Smooth muscle cell (in vitro differentiated cells): ENCODE results near the gene TAF1. TPM values are rescaled to one million over a fixed set of nuclear protein-coding genes. Genes with fewer than 3 reads are reported as not detected.
"Not testable (repeated sequence)": the region's sequence is repeated elsewhere in the genome, so short reads cannot be mapped to it uniquely, and the experiment has no call there.

Source experiments
- DNase-seq: peaks from one replicate; lab custom pipeline; 2025; ENCODE audit not compliant: unreplicated experiment; lab: John Stamatoyannopoulos, UW
- H2AFZ ChIP-seq: fragments of 200-600 bp; sonication (generic); 2 replicates; pipeline ENCODE4 v1.6.0; 2016; ENCODE audit warnings: antibody characterized with exemption, low read depth, mild to moderate bottlenecking
- H3F3A ChIP-seq: fragments of 200-600 bp; sonication (generic); 2 replicates; pipeline ENCODE4 v1.6.0; 2017; ENCODE audit warnings: antibody characterized with exemption, low read depth
- H3K27ac ChIP-seq: fragments of 200-600 bp; sonication (generic); 2 replicates; pipeline ENCODE4 v1.5.1; 2016; ENCODE audit warnings: low read depth, mild to moderate bottlenecking
- H3K27me3 ChIP-seq: fragments of 200-600 bp; sonication (generic); 2 replicates; pipeline ENCODE4 v1.6.1; 2016; ENCODE audit warnings: low read depth, mild to moderate bottlenecking
- H3K36me3 ChIP-seq: fragments of 200-600 bp; sonication (generic); 2 replicates; pipeline ENCODE4 v1.5.1; 2016; ENCODE audit warnings: low read depth
- H3K4me1 ChIP-seq: fragments of 200-600 bp; sonication (generic); 2 replicates; pipeline ENCODE4 v1.5.1; 2016; ENCODE audit warnings: low read depth
- H3K4me2 ChIP-seq: fragments of 200-600 bp; sonication (generic); 2 replicates; pipeline ENCODE4 v1.6.0; 2016; ENCODE audit warnings: mild to moderate bottlenecking
- H3K4me3 ChIP-seq: fragments of 200-600 bp; sonication (generic); 2 replicates; pipeline ENCODE4 v1.5.1; 2016; ENCODE audit warnings: mild to moderate bottlenecking
- H3K79me2 ChIP-seq: fragments of 200-600 bp; sonication (generic); 2 replicates; pipeline ENCODE4 v1.6.0; 2016; ENCODE audit warnings: low read depth, mild to moderate bottlenecking
- H3K9ac ChIP-seq: fragments of 200-600 bp; sonication (generic); 2 replicates; pipeline ENCODE4 v1.6.0; 2016; ENCODE audit warnings: low read depth
- H3K9me3 ChIP-seq: fragments of 200-600 bp; sonication (generic); replicated peaks from 2 replicates; pipeline ENCODE4 v1.5.1; 2016; ENCODE audit warnings: low read depth
- H4K20me1 ChIP-seq: fragments of 200-600 bp; sonication (generic); 2 replicates; pipeline ENCODE4 v1.6.0; 2016; ENCODE audit warnings: low read depth
- WGBS: methylation state at CpG from one replicate; pipeline ENCODE4 v1.1.7; 2016; ENCODE audit warnings: low lambda C conversion rate; 5-methylcytosine and 5-hydroxymethylcytosine counted together
- polyA plus RNA-seq: library from polyadenylated mRNA; unstranded; fragments of >200 nt; fragmentation: Nextera tagmentation; extraction: Ambion mirVana; gene quantifications from 2 replicates; pipeline ENCODE4 v1.2.1, GENCODE V29; 2016
- small RNA-seq: library from RNA; depleted of rRNA; stranded (forward); fragments of <200 nt; gene quantifications from one replicate; pipeline ENCODE3, GENCODE V24; 2014
- total RNA-seq: library from RNA; depleted of rRNA; stranded (reverse); fragments of >200 nt; gene quantifications from 2 replicates; pipeline ENCODE4 v1.2.3, GENCODE V29; 2014
- TF ChIP-seq, protein P1 (sequence below): fragments of 200-600 bp; sonication (generic); IDR thresholded peaks from 2 replicates; pipeline ENCODE4 v1.5.1; 2017; ENCODE audit warnings: borderline replicate concordance, mild to moderate bottlenecking, antibody characterized with exemption; ENCODE audit not compliant: insufficient read depth, poor library complexity, severe bottlenecking

The TAF1 gene
- total and polyA plus RNA-seq, 2 experiments from 2014 or later, result 2.7 to 14.0 TPM

DNA sequence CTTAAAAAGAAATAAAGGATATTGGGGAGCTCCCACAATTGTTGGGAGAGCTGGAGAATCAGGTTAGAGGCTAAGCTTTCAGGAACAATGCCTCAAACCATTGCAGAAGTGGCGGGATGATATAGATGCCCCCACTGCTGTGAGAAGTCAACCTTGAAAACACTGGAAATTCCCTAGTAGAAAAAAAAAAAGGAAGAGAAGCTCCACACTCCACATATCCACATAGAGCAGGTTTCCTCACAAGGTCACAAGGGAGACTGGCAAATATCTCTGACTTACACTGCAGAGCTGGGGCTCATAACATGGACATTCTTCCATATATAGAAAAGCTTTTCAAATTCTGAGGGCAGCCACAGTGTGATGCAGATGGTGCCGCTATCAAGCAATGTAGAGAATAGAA is 144.0 kb downstream of the TAF1 start:
- Histone ChIP-seq H3K9me3 (no peaks in the 10 kb centered on the region), H3K27me3 (no peaks in the 10 kb centered on the region), H3K4me1 (no peaks in the 10 kb centered on the region), H3K79me2 (no peaks in the 10 kb centered on the region), H3K4me3 (no peak overlapping the region), H3F3A (no peaks in the 10 kb centered on the region), H3K4me2 (no peak overlapping the region), H3K9ac (no peak overlapping the region), H4K20me1 (no peaks in the 10 kb centered on the region), H2AFZ (no peak overlapping the region), H3K27ac (no peak overlapping the region), H3K36me3 (no peaks in the 10 kb centered on the region)
- no peak for DNase-seq
- TF ChIP-seq, protein P1, sequence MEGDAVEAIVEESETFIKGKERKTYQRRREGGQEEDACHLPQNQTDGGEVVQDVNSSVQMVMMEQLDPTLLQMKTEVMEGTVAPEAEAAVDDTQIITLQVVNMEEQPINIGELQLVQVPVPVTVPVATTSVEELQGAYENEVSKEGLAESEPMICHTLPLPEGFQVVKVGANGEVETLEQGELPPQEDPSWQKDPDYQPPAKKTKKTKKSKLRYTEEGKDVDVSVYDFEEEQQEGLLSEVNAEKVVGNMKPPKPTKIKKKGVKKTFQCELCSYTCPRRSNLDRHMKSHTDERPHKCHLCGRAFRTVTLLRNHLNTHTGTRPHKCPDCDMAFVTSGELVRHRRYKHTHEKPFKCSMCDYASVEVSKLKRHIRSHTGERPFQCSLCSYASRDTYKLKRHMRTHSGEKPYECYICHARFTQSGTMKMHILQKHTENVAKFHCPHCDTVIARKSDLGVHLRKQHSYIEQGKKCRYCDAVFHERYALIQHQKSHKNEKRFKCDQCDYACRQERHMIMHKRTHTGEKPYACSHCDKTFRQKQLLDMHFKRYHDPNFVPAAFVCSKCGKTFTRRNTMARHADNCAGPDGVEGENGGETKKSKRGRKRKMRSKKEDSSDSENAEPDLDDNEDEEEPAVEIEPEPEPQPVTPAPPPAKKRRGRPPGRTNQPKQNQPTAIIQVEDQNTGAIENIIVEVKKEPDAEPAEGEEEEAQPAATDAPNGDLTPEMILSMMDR, result no peak
- 84% methylated on average over 2 of the region's 2 CpGs for WGBS

DNA sequence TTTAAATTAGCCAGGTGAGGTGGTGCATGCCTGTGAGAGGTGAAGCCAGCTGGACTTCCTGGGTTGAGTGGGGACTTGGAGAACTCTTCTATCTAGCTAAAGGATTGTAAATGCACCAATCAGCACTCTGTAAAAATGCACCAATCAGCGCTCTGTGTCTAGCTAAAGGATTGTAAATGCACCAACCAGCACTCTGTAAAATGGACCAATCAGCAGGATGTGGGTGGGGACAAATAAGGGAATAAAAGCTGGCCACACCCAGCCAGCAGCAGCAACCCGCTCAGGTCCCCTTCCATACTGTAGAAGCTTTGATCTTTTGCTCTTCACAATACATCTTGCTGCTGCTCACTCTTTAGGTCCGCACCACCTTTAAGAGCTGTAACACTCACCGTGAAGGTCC is 147.6 kb downstream of the TAF1 start:
- WGBS, result 87% methylated on average over 4 of the region's 4 CpGs
- not testable (repeated sequence) for H3K27ac ChIP-seq, H3F3A ChIP-seq, H3K4me2 ChIP-seq, H2AFZ ChIP-seq, H3K27me3 ChIP-seq, H3K9ac ChIP-seq, H3K4me3 ChIP-seq, H3K36me3 ChIP-seq, H3K79me2 ChIP-seq, H3K4me1 ChIP-seq, DNase-seq, H4K20me1 ChIP-seq, H3K9me3 ChIP-seq

DNA sequence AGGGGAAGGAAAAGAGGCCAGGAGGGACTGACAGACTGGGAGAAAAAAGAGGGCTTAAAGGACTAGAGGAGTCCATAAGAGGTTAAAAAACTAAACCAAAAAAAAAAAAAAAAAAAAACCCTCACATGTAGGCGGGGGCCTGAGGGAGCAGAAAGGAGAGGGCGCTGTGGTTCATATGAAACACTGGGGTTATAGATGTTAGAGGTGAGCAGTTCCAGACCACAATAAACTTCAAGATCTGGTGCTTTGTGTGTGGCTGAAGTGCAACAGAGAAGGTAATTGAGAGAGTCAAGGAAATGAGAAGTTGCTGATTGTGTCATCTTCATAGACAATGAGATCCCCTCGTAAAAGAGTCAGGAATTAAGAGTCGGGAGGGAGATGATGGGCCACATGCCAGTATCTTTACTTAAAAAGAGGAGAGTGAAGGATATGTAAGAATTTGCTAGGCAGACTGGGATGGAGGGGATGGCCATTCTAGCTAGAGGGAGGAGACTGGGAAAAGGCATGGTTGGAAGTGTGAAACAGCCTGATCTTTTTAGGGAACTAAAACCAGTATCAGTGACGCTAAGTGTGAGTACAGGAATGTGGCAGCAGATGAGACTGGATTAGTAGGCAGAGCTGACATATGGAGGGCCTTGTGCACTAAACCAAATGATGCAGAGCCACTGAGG is 148.3 kb downstream of the TAF1 start:
- H3K4me2 ChIP-seq, result no peak overlapping the region
- no peaks in the 10 kb centered on the region for H3K27me3 ChIP-seq
- no peak overlapping the region for H3K27ac ChIP-seq
- H3F3A ChIP-seq, result no peaks in the 10 kb centered on the region
- no peaks in the 10 kb centered on the region for H3K79me2 ChIP-seq
- no peak for DNase-seq
- H3K4me1 ChIP-seq, result no peaks in the 10 kb centered on the region
- H3K9me3 ChIP-seq, result no peaks in the 10 kb centered on the region
- TF ChIP-seq, protein P1, result no peak
- 45% methylated on average over 5 of the region's 5 CpGs for WGBS
- H3K36me3 ChIP-seq, result no peaks in the 10 kb centered on the region
- no peak overlapping the region for H3K4me3 ChIP-seq
- no peak overlapping the region for H3K9ac ChIP-seq
- H2AFZ ChIP-seq, result no peak overlapping the region
- no peaks in the 10 kb centered on the region for H4K20me1 ChIP-seq

DNA sequence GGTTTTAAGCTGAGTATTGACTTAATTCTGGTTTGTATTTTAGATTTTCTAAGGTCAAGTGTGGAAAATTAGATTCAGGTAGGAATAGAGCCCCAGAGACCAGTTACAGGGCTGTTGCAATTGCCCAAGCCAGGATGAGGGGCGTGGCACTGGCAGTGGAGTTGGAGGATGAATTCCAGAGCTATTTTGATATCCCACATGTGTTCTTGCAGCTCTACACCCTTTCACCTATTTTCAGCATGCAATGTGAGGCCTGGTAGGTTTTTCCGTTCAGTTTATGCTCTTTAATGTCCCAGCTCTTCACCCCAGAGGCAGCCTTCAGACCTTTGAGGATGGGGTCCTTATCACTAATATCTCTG is 148.9 kb downstream of the TAF1 start:
- Histone ChIP-seq H3K4me3 (no peak overlapping the region), H3K9me3 (no peaks in the 10 kb centered on the region), H4K20me1 (no peaks in the 10 kb centered on the region), H2AFZ (no peak overlapping the region), H3K9ac (no peak overlapping the region), H3K4me2 (no peak overlapping the region), H3F3A (no peaks in the 10 kb centered on the region), H3K4me1 (no peaks in the 10 kb centered on the region), H3K27me3 (no peaks in the 10 kb centered on the region), H3K27ac (no peak overlapping the region), H3K79me2 (no peaks in the 10 kb centered on the region), H3K36me3 (no peaks in the 10 kb centered on the region)
- TF ChIP-seq, protein P1, result no peak
- no peak for DNase-seq
- WGBS, result 79% methylated on average over 2 of the region's 2 CpGs

Small RNA genes lying within 50 kb of the gene (small RNA-seq; reads per million reads assigned to genes)
- gene AL590762.4 (not detected), gene RF00019 (not detected)

Other genes with a start within 250 kb of the TAF1 start
- 19.6 and 25.4 TPM in 2 replicates for gene MED12, start 247.8 kb upstream of the TAF1 start, total RNA-seq
- 11.8 and 13.6 TPM in 2 replicates for gene MED12, start 247.8 kb upstream of the TAF1 start, polyA plus RNA-seq
- gene NLGN3, start 221.5 kb upstream of the TAF1 start, total RNA-seq, result 0.13 and 0.40 TPM in 2 replicates
- gene NLGN3, start 221.5 kb upstream of the TAF1 start, polyA plus RNA-seq, result 0.18 and 1.5 TPM in 2 replicates
- gene GJB1, start 143.1 kb upstream of the TAF1 start, total RNA-seq, result not detected in 2 replicates
- not detected in 2 replicates for gene GJB1, start 143.1 kb upstream of the TAF1 start, polyA plus RNA-seq
- gene ZMYM3, start 112.2 kb upstream of the TAF1 start, total RNA-seq, result 26.9 and 29.5 TPM in 2 replicates
- gene ZMYM3, start 112.2 kb upstream of the TAF1 start, polyA plus RNA-seq, result 9.0 and 10.5 TPM in 2 replicates
- 255 and 256 TPM in 2 replicates for gene NONO, start 82.7 kb upstream of the TAF1 start, total RNA-seq
- 174 and 192 TPM in 2 replicates for gene NONO, start 82.7 kb upstream of the TAF1 start, polyA plus RNA-seq
- gene ITGB1BP2, start 64.6 kb upstream of the TAF1 start, total RNA-seq, result 2.0 and 3.1 TPM in 2 replicates
- 0.96 TPM in 1 of 2 replicates, not detected in the other for gene ITGB1BP2, start 64.6 kb upstream of the TAF1 start, polyA plus RNA-seq
- 67.4 and 79.3 TPM in 2 replicates for gene OGT, start 166.7 kb downstream of the TAF1 start, total RNA-seq
- gene OGT, start 166.7 kb downstream of the TAF1 start, polyA plus RNA-seq, result 13.2 and 22.5 TPM in 2 replicates
- 0.94 and 2.6 TPM in 2 replicates for gene GCNA, start 212.1 kb downstream of the TAF1 start, total RNA-seq
- gene GCNA, start 212.1 kb downstream of the TAF1 start, polyA plus RNA-seq, result 0.51 and 1.1 TPM in 2 replicates